Kasumi-1 (cell line): Measurements from ENCODE around the gene SYNGAP1.
A peak's percentile ranks its signal among the peaks of the same experiment; 100 is the strongest.

Experiments
- DNase-seq, 2 experiments: peaks; one replicate each; lab custom pipeline; 2025; lab: John Stamatoyannopoulos, UW

The SYNGAP1 gene

DNA sequence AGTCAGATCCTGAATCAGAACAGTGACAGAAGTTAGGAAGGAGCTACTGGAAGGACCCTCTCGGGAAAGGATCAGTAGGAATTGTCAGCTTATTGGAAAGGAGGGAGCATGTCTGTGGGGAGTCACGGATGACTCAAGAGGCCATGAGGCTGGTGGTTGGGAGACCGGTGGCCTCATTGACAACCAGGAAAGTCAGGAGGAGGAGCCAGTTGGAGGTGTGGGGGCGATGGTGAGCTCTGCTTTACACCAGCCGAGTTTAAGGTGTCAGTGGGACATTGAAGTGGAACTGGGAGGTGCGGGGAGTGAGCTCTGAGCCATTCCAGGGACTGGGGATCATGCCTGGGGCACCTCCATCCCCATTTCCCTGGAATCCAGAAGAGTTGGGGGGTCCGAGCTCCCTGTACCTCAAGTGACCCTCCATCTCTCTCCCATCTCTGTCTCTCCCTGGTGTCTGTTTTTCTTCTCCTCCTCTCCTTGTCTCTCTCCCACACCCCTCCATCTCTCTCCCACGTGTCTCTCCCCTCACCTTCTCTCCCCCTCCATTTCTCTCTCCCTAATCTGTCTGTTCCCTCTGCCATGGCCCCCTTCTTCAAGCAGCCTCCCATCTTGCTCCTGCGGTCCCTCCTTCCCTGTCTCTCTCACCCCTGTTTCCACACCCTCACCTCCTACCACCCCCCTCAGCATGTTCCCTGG is 20.2 kb downstream of the SYNGAP1 start:
- DNase-seq = no peak

DNA sequence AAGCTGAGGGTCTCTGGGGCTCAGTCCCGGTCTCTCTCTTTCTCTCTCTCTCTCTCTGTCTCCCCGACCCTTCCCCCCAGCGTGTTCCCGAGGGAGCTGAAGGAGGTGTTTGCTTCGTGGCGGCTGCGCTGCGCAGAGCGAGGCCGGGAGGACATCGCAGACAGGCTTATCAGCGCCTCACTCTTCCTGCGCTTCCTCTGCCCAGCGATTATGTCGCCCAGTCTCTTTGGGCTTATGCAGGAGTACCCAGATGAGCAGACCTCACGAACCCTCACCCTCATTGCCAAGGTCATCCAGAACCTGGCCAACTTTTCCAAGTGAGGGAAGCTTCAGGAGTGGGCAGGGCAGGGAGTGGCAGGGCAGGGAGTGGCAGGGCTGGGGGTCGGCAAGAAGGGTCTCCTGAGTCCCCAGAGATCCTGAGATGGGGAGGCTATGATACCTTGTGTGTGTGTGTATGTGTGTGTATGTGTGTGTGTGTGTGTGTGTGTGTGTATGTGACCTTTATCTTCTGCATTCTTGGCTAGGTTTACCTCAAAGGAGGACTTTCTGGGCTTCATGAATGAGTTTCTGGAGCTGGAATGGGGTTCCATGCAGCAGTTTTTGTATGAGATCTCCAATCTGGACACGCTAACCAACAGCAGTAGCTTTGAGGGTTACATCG is 20.9 kb downstream of the SYNGAP1 start:
- DNase-seq = no peak

DNA sequence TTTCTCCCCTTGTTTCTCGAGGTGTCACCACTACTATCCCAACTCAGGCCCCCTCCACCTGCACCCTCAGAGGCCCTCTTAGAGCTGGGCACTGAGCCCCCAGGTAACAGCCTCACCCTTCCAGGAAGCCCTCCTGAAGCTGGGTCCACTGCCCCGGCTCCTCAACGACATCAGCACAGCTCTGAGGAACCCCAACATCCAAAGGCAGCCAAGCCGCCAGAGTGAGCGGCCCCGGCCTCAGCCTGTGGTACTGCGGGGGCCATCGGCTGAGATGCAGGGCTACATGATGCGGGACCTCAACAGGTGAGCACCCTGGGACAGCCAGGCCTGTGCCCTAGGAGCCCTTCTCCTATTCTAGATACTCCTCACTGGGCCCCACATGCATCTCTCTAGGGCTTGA is 21.6 kb downstream of the SYNGAP1 start:
- DNase-seq = no peak

- DNase-seq = no peak
These were observed 22.4 kb downstream of the SYNGAP1 start for GRCh38 chr6:33442283-33442682.

GRCh38 chr6:33443025-33443424 is 23.2 kb downstream of the SYNGAP1 start:
- no peak for DNase-seq

- no peak for DNase-seq
These were observed 24.0 kb downstream of the SYNGAP1 start for GRCh38 chr6:33443619-33444504.

- DNase-seq = no peak
These were observed 25.3 kb downstream of the SYNGAP1 start for GRCh38 chr6:33445119-33445603.

- no peak for DNase-seq
These were observed 26.5 kb downstream of the SYNGAP1 start for GRCh38 chr6:33446356-33446755.

DNA sequence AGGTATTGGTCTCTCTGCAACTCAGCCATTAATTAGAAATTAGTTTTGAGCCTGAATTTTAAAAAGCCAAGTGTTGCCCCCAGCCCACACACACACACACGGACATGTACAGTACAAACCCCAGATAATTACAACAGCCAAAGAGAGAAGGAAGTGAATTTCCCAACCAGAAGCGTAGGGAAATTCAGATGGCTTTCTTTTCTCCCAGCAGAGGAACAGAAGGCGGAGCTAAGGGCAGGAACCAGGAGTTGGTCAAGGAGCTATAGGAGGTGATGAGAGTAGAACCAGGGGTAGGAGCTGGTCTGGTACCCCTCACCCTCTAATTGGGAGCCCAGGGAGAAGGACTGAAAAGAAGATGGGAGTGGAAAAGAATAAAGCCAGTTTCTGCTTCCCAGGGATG is 30.6 kb downstream of the SYNGAP1 start:
- DNase-seq = peak in 1 of 2 experiments; percentile 17

DNA sequence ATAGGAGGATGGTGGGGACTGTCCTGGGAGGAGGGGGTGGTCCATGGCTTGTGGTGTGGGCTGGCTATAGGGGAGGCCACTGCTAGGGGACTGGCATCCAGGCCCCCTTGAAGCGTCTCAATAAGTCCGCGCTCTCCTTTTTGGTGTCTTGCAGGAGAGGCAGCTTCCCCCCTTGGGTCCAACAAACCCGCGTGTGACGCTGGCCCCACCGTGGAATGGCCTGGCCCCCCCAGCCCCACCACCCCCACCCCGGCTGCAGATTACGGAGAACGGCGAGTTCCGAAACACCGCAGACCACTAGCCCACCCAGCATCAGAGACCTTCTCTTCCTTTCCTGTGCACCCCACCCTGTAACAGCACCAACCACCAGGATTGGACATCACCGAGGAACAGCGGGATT is 31.7 kb downstream of the SYNGAP1 start:
- no peak for DNase-seq

- DNase-seq = no peak
These were observed 32.6 kb downstream of the SYNGAP1 start for GRCh38 chr6:33452496-33452895.

DNA sequence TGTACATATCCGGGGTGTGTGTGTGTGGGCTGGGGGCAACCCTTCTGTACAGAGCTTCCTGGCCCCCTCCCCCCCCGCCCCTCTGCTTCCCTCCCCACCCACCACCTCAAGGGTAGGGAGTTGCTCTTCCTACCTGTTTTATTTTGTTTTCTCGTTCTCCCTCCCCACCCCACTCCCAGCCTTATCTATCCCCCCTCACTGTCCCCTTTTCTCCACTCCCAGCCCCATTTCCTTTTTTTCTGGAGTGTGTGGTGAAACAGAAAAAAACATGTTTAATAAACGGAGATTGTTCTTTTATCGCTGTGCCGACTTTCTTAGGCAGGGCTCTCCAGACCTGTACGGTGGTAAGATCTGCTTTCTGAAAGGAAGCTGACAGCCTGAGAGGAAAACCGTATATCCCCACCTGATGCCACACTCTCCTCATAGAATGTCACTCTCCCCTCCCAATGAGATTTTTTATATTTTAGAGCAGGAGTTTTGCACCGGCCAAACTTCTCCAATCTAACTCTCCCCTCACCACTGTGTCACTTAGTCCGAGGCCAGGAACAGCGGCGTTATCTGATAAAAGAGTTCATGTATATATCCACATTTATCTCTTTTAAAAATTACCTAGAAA is 33.6 kb downstream of the SYNGAP1 start:
- DNase-seq = peak in 1 of 2 experiments; percentile 26

GRCh38 chr6:33454009-33454946 is 34.4 kb downstream of the SYNGAP1 start, which contains the start of gene ZBTB9:
ZBTB9 (plus strand) TSS chr6:33454576; CDS start chr6:33455101, 525 bp downstream.
- DNase-seq = peak; percentile 95

GRCh38 chr6:33455051-33455450 is 35.2 kb downstream of the SYNGAP1 start:
- DNase-seq = no peak

DNA sequence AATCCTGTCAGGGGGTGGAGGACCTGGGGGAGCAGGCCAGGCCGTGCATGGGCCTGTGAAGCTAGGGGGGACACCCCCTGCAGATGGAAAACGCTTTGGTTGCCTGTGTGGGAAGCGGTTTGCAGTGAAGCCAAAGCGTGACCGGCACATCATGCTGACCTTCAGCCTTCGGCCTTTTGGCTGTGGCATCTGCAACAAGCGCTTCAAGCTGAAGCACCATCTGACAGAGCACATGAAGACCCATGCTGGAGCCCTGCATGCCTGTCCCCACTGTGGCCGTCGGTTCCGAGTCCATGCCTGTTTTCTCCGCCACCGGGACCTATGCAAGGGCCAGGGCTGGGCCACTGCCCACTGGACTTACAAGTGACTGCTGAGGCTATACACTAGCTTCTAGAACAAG is 36.3 kb downstream of the SYNGAP1 start:
- DNase-seq = no peak

GRCh38 chr6:33458676-33459075 is 38.8 kb downstream of the SYNGAP1 start:
- DNase-seq = no peak

DNA sequence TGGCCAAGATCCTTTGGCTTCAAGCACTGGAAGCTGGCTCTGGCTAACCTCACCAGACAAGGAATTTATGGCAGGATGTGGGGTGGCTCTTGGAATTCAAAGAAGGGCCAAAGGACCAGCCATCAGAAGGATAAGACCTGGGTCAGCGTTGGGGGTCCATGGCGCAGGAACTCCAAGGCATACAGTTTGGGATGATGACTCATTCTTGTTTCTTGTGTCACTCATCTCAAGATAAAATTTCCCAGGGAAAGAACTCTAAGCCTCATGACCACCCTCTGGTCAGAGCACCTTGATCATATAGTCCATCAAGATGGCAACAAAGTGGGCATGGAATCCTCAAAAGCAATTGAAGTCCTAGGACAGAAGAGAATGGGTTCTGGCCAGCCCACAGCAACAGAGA is 39.4 kb downstream of the SYNGAP1 start:
- DNase-seq = no peak

GRCh38 chr6:33466075-33466735 is 46.3 kb downstream of the SYNGAP1 start:
- no peak for DNase-seq

- DNase-seq = no peak
These were observed 47.2 kb downstream of the SYNGAP1 start for GRCh38 chr6:33467091-33467490.

DNA sequence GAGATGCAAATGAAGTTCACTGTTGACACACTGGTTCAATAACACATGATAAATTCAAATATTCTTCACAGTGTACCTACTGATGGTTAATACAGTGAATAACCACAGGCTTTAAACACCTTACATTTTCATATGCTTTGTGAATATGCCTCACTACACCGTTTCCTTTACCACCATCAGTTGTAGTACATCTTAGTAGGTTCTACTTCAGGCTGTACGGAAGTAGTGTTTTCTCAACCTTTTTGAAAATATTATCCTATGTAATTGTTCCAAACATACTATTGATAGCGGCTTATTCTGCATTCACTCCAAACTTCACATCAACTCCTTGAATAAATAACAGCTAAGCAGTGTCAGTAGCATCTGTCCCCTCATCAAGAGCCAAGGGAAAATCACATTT is 49.8 kb downstream of the SYNGAP1 start:
- DNase-seq = no peak
